Measurements from ENCODE around the gene BAZ1A.

BAZ1A gene

GRCh38 chr14:34792598-34792997, 82.6 kb downstream of the BAZ1A start:
- no peak for TF ChIP-seq CTCF (conservative IDR thresholded peaks at IDR 0.05; ENCODE audit: low read depth, low read length)
- no peak overlapping the region for H3K4me3 ChIP-seq (ENCODE audit: low read depth, low read length)
- DNase-seq (ENCODE audit: low read depth): no peak

GRCh38 chr14:34785223-34786006, 89.7 kb downstream of the BAZ1A start:
- no peak for DNase-seq (ENCODE audit: low read depth)
- TF ChIP-seq CTCF (conservative IDR thresholded peaks at IDR 0.05; ENCODE audit: low read depth, low read length): no peak
- H3K4me3 ChIP-seq (ENCODE audit: low read depth, low read length): no peak overlapping the region

- DNase-seq (ENCODE audit: low read depth): peak; percentile 16
- H3K4me3 ChIP-seq (ENCODE audit: low read depth, low read length): no peak overlapping the region
- no peak for TF ChIP-seq CTCF (conservative IDR thresholded peaks at IDR 0.05; ENCODE audit: low read depth, low read length)
These were observed 93.1 kb downstream of the BAZ1A start for GRCh38 chr14:34782031-34782430.

GRCh38 chr14:34781242-34781641, 93.9 kb downstream of the BAZ1A start:
- TF ChIP-seq CTCF (conservative IDR thresholded peaks at IDR 0.05; ENCODE audit: low read depth, low read length): no peak
- no peak overlapping the region for H3K4me3 ChIP-seq (ENCODE audit: low read depth, low read length)
- DNase-seq (ENCODE audit: low read depth): peak; percentile 88

- H3K4me3 ChIP-seq (ENCODE audit: low read depth, low read length): no peak overlapping the region
- no peak for DNase-seq (ENCODE audit: low read depth)
- TF ChIP-seq CTCF (conservative IDR thresholded peaks at IDR 0.05; ENCODE audit: low read depth, low read length): no peak
These were observed 94.5 kb downstream of the BAZ1A start for GRCh38 chr14:34780646-34781045.

GRCh38 chr14:34778744-34779143, 96.4 kb downstream of the BAZ1A start:
- no peak for TF ChIP-seq CTCF (conservative IDR thresholded peaks at IDR 0.05; ENCODE audit: low read depth, low read length)
- no peak for DNase-seq (ENCODE audit: low read depth)
- H3K4me3 ChIP-seq (ENCODE audit: low read depth, low read length): no peak overlapping the region

GRCh38 chr14:34776611-34777010, 98.5 kb downstream of the BAZ1A start:
- no peak for DNase-seq (ENCODE audit: low read depth)
- TF ChIP-seq CTCF (conservative IDR thresholded peaks at IDR 0.05; ENCODE audit: low read depth, low read length): no peak
- no peak overlapping the region for H3K4me3 ChIP-seq (ENCODE audit: low read depth, low read length)

Measured in choroid plexus epithelial cell (primary cell).